Natural killer cell treated with Interleukin-12 subunit alpha and Interleukin-12 subunit beta and Interleukin-15 and Interleukin-18, amount 100 ng/mL, for 72 hours (primary cell): ENCODE results near the gene C19orf67. TPM values are rescaled to one million over a fixed set of nuclear protein-coding genes. Genes with fewer than 3 reads are reported as not detected.
"Not testable (repeated sequence)": the region's sequence is repeated elsewhere in the genome, so short reads cannot be mapped to it uniquely, and the experiment has no call there.

ENCODE experiments used
- ATAC-seq, 2 donors: fragments of 150-1000 bp; cut with Tn5 transposase in 1 of 2; sonication (Bioruptor Pico), chemical (Tn5 transposase) in 1 of 2; 2 replicates each; pipeline ENCODE4 v1.10.0; 2021
- DNase-seq: peaks from one replicate; pipeline ENCODE4 v3.0.0; 2022; ENCODE audit warnings: low spot score
- H3K27ac Mint-ChIP-seq, 2 donors: 1 replicate in 1 of 2; 2 replicates in 1 of 2; pipeline ENCODE4 v1.8.0; 2022; ENCODE audit warnings: mixed read lengths in 2 of 2, mild to moderate bottlenecking in 1 of 2, moderate library complexity in 1 of 2
- H3K27me3 Mint-ChIP-seq, 2 donors: 1 replicate in 1 of 2; 2 replicates in 1 of 2; pipeline ENCODE4 v1.8.0; 2022; ENCODE audit warnings: mixed read lengths in 2 of 2
- H3K36me3 Mint-ChIP-seq: one replicate; pipeline ENCODE4 v1.8.0; 2022; ENCODE audit warnings: mixed read lengths
- H3K4me1 Mint-ChIP-seq, 2 donors: 1 replicate in 1 of 2; 2 replicates in 1 of 2; pipeline ENCODE4 v1.8.0; 2022; ENCODE audit warnings: low read depth in 2 of 2, mixed read lengths in 2 of 2, mild to moderate bottlenecking in 1 of 2
- H3K4me3 Mint-ChIP-seq: one replicate; pipeline ENCODE4 v1.8.0; 2022; ENCODE audit warnings: mixed read lengths
- H3K9me3 Mint-ChIP-seq: 2 replicates; pipeline ENCODE4 v1.8.0; 2022; ENCODE audit warnings: mixed read lengths
- total RNA-seq, 2 donors: library from RNA; stranded (reverse); gene quantifications; one replicate each; pipeline ENCODE4 v1.2.3, GENCODE V29; 2022

Gene C19orf67
- total RNA-seq, 2 donors from 2014 or later: not detected

- ATAC-seq: no peak
- Mint-ChIP-seq H3K4me3 (no peak overlapping the region), H3K9me3 (no peaks in the 10 kb centered on the region), H3K27me3 (peaks cover 5% of the 10 kb centered on the region in 2 donors), H3K27ac (no peak overlapping the region), H3K36me3 (peaks cover 4% of the 10 kb centered on the region), H3K4me1 (peaks cover 9 to 10% of the 10 kb centered on the region in 2 donors)
- no peak for DNase-seq
These were observed 32.6 kb downstream of the C19orf67 start for GRCh38 chr19:14053032-14053431.

- ATAC-seq (no peak), DNase-seq (no peak)
- H3K36me3 Mint-ChIP-seq: peaks cover 4% of the 10 kb centered on the region
- no peaks in the 10 kb centered on the region for H3K27me3 Mint-ChIP-seq
- H3K4me1 Mint-ChIP-seq: peaks cover 4 to 5% of the 10 kb centered on the region in 2 donors
- no peak overlapping the region for H3K4me3 Mint-ChIP-seq
- no peak overlapping the region for H3K27ac Mint-ChIP-seq
- no peaks in the 10 kb centered on the region for H3K9me3 Mint-ChIP-seq
These were observed 33.1 kb downstream of the C19orf67 start for GRCh38 chr19:14052470-14052869.

GRCh38 chr19:14051980-14052379, 33.6 kb downstream of the C19orf67 start:
- Mint-ChIP-seq H3K4me1 (peaks cover 4 to 5% of the 10 kb centered on the region in 2 donors), H3K9me3 (no peaks in the 10 kb centered on the region), H3K27ac (no peak overlapping the region), H3K36me3 (peaks cover 4% of the 10 kb centered on the region), H3K4me3 (no peak overlapping the region), H3K27me3 (no peaks in the 10 kb centered on the region)
- DNase-seq (no peak), ATAC-seq (peak in 1 of 2 donors; percentile 14)

GRCh38 chr19:14050961-14051360, 34.6 kb downstream of the C19orf67 start:
- not testable (repeated sequence) for H3K27ac Mint-ChIP-seq, H3K27me3 Mint-ChIP-seq, DNase-seq, H3K4me3 Mint-ChIP-seq, H3K4me1 Mint-ChIP-seq, ATAC-seq, H3K36me3 Mint-ChIP-seq, H3K9me3 Mint-ChIP-seq

GRCh38 chr19:14050512-14050911, 35.1 kb downstream of the C19orf67 start:
- Mint-ChIP-seq H3K36me3 (peaks cover 4% of the 10 kb centered on the region), H3K27me3 (no peaks in the 10 kb centered on the region), H3K27ac (no peak overlapping the region), H3K9me3 (no peaks in the 10 kb centered on the region), H3K4me1 (peaks cover 4 to 5% of the 10 kb centered on the region in 2 donors), H3K4me3 (no peak overlapping the region)
- ATAC-seq: no peak
- no peak for DNase-seq

- H3K27me3 Mint-ChIP-seq: no peaks in the 10 kb centered on the region
- peaks cover 4 to 5% of the 10 kb centered on the region in 2 donors for H3K4me1 Mint-ChIP-seq
- H3K27ac Mint-ChIP-seq: no peak overlapping the region
- ATAC-seq (peak; percentile 82 to 85), DNase-seq (peak; percentile 79)
- H3K36me3 Mint-ChIP-seq: peaks cover 4% of the 10 kb centered on the region
- H3K9me3 Mint-ChIP-seq: no peaks in the 10 kb centered on the region
- H3K4me3 Mint-ChIP-seq: no peak overlapping the region
These were observed 37.0 kb downstream of the C19orf67 start for GRCh38 chr19:14048443-14049153.

- not testable (repeated sequence) for H3K4me3 Mint-ChIP-seq, H3K36me3 Mint-ChIP-seq
These were observed 37.7 kb downstream of the C19orf67 start for GRCh38 chr19:14047866-14048265.

GRCh38 chr19:14042659-14043608, 42.6 kb downstream of the C19orf67 start:
- peak; percentile 66 to 73 for ATAC-seq
- H3K36me3 Mint-ChIP-seq, DNase-seq, H3K4me3 Mint-ChIP-seq, H3K9me3 Mint-ChIP-seq, H3K27me3 Mint-ChIP-seq: not testable (repeated sequence)
- peak overlapping the region; percentile 54 to 85 for H3K27ac Mint-ChIP-seq
- peaks cover 14% of the 10 kb centered on the region in 2 donors for H3K4me1 Mint-ChIP-seq

More at GRCh38 chr19:14047866-14048265, 37.7 kb downstream of the C19orf67 start:
- not testable (repeated sequence) for H3K27ac Mint-ChIP-seq, H3K9me3 Mint-ChIP-seq, ATAC-seq, H3K4me1 Mint-ChIP-seq, H3K27me3 Mint-ChIP-seq, DNase-seq

GRCh38 chr19:14039181-14039580, 46.4 kb downstream of the C19orf67 start:
- no peaks in the 10 kb centered on the region for H3K36me3 Mint-ChIP-seq
- ATAC-seq: no peak

GRCh38 chr19:14035706-14036105, 49.9 kb downstream of the C19orf67 start:
- peak overlapping the region in 1 of 2 donors; percentile 65 for H3K27ac Mint-ChIP-seq
- peaks cover 15 to 23% of the 10 kb centered on the region in 2 donors for H3K4me1 Mint-ChIP-seq
- H3K27me3 Mint-ChIP-seq: no peaks in the 10 kb centered on the region
- no peak for DNase-seq
- H3K9me3 Mint-ChIP-seq: no peaks in the 10 kb centered on the region
- no peak overlapping the region for H3K4me3 Mint-ChIP-seq
- ATAC-seq: no peak
- no peaks in the 10 kb centered on the region for H3K36me3 Mint-ChIP-seq

More at GRCh38 chr19:14039181-14039580, 46.4 kb downstream of the C19orf67 start:
- H3K9me3 Mint-ChIP-seq: no peaks in the 10 kb centered on the region
- no peaks in the 10 kb centered on the region for H3K27me3 Mint-ChIP-seq
- no peak overlapping the region for H3K27ac Mint-ChIP-seq
- H3K4me1 Mint-ChIP-seq: peaks cover 15 to 20% of the 10 kb centered on the region in 2 donors
- no peak for DNase-seq
- no peak overlapping the region for H3K4me3 Mint-ChIP-seq

GRCh38 chr19:14035159-14035558, 50.4 kb downstream of the C19orf67 start:
- H3K27ac Mint-ChIP-seq, H3K36me3 Mint-ChIP-seq, DNase-seq, H3K9me3 Mint-ChIP-seq, H3K27me3 Mint-ChIP-seq, H3K4me3 Mint-ChIP-seq, ATAC-seq: not testable (repeated sequence)
- H3K4me1 Mint-ChIP-seq: peaks cover 15 to 23% of the 10 kb centered on the region in 2 donors

GRCh38 chr19:14033946-14034345, 51.6 kb downstream of the C19orf67 start:
- no peaks in the 10 kb centered on the region for H3K36me3 Mint-ChIP-seq
- DNase-seq (no peak), ATAC-seq (no peak)
- peak overlapping the region; percentile 13 to 48 for H3K27ac Mint-ChIP-seq
- H3K4me1 Mint-ChIP-seq: peaks cover 15 to 23% of the 10 kb centered on the region in 2 donors
- no peaks in the 10 kb centered on the region for H3K27me3 Mint-ChIP-seq
- no peaks in the 10 kb centered on the region for H3K9me3 Mint-ChIP-seq
- peak overlapping the region; percentile 15 for H3K4me3 Mint-ChIP-seq

GRCh38 chr19:14031719-14032480, 53.7 kb downstream of the C19orf67 start, which contains the start of gene IL27RA:
Gene IL27RA, plus strand, starts transcription at chr19:14031762. Its CDS starts 111 bp downstream, at chr19:14031873.
- Mint-ChIP-seq H3K4me1 (peaks cover 15 to 17% of the 10 kb centered on the region in 2 donors), H3K4me3 (peak within 1 kb of the TSS; percentile 92), H3K27me3 (no peaks in the 10 kb centered on the region), H3K36me3 (no peaks in the 10 kb centered on the region), H3K27ac (peak within 1 kb of the TSS; percentile 85 to 92), H3K9me3 (no peaks in the 10 kb centered on the region)
- ATAC-seq (peak; percentile 88 to 89), DNase-seq (peak; percentile 86)
